ENCODE results near the gene KIAA1958.

Gene KIAA1958

DNA sequence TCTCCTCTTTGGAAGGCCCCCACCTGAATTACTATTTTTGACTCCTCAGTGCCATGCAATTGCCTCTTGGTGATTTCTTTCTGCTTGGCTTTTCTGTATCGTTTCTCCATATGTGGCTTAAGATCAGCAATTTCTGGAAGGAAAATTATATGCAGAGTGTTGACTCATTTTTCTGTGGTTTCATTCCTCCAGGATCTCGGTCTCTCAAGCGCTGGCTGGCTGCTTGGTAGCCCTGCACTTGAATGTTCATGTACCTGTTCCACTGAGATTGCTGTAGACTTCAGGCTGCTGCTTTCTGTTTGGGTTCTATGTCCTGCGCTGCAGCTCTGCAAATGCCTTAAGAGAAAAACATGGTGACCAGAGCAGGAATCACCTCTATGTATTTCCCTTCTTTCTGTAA is 153.7 kb downstream of the KIAA1958 start:
- Histone ChIP-seq H3K4me1 (ENCODE audit: insufficient read depth, low read length, poor library complexity, severe bottlenecking) (no peaks in the 10 kb centered on the region), H3K79me2 (ENCODE audit: insufficient read depth, low read length) (0 out of 2 replicates have a peak, but pooled peaks cover 5% of the 10 kb centered on the region), H3F3A (ENCODE audit: low read depth) (no peaks in the 10 kb centered on the region), H3K9ac (ENCODE audit: low read depth, low read length, poor library complexity, severe bottlenecking) (no peak overlapping the region), H3K36me3 (ENCODE audit: insufficient read depth, low read length) (peaks cover 20% of the 10 kb centered on the region), H4K20me1 (ENCODE audit: insufficient read depth, low read length, poor library complexity, severe bottlenecking) (no peaks in the 10 kb centered on the region), H3K27me3 (ENCODE audit: insufficient read depth, low read length, poor library complexity, severe bottlenecking) (no peaks in the 10 kb centered on the region), H3K9me2 (replicated peaks; ENCODE audit: low read depth, low read length) (no peaks in the 10 kb centered on the region), H3K9me3 (ENCODE audit: insufficient read depth, low read depth, low read length) (peaks cover 21% of the 10 kb centered on the region; the same call in 1 of the 2 replicates), H3K4me2 (ENCODE audit: low read depth, low read length, poor library complexity, severe bottlenecking) (no peak overlapping the region), H3K4me3 (ENCODE audit: low read length, poor library complexity, severe bottlenecking) (no peak overlapping the region), H2AFZ (ENCODE audit: low read length) (no peak overlapping the region)
- TF ChIP-seq, protein P1, sequence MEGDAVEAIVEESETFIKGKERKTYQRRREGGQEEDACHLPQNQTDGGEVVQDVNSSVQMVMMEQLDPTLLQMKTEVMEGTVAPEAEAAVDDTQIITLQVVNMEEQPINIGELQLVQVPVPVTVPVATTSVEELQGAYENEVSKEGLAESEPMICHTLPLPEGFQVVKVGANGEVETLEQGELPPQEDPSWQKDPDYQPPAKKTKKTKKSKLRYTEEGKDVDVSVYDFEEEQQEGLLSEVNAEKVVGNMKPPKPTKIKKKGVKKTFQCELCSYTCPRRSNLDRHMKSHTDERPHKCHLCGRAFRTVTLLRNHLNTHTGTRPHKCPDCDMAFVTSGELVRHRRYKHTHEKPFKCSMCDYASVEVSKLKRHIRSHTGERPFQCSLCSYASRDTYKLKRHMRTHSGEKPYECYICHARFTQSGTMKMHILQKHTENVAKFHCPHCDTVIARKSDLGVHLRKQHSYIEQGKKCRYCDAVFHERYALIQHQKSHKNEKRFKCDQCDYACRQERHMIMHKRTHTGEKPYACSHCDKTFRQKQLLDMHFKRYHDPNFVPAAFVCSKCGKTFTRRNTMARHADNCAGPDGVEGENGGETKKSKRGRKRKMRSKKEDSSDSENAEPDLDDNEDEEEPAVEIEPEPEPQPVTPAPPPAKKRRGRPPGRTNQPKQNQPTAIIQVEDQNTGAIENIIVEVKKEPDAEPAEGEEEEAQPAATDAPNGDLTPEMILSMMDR (conservative IDR thresholded peaks at IDR 0.05; ENCODE audit: low read length), result no peak
- TF ChIP-seq EZH2phosphoT487 (IDR thresholded peaks at IDR 0.05; ENCODE audit: borderline replicate concordance), result no peak

DNA sequence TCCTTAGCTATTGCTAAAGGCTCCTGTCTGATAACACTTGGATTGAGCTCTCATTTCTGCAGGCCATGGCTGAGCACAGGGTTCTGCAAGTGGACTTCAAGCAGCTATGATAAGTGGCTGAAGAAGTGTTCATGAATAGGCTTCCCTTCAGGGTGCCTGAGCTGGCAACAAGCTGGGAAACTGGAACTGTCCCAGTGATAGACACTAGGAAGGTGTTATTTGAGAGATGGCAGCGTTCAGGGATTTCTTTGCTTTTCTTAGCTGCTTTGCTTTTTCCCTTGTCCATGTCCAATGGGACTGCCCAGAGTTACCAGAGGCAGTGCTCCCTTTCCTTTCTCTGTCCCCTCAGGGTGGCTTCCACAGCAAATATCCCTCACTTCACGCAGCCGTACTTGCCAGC is 155.5 kb downstream of the KIAA1958 start:
- no peak for TF ChIP-seq EZH2phosphoT487 (IDR thresholded peaks at IDR 0.05; ENCODE audit: borderline replicate concordance)
- TF ChIP-seq, protein P1 (conservative IDR thresholded peaks at IDR 0.05; ENCODE audit: low read length), result no peak
- Histone ChIP-seq H2AFZ (ENCODE audit: low read length) (no peak overlapping the region), H3K79me2 (ENCODE audit: insufficient read depth, low read length) (0 out of 2 replicates have a peak, but pooled peaks cover 5% of the 10 kb centered on the region), H3K4me1 (ENCODE audit: insufficient read depth, low read length, poor library complexity, severe bottlenecking) (no peaks in the 10 kb centered on the region), H3K9ac (ENCODE audit: low read depth, low read length, poor library complexity, severe bottlenecking) (no peak overlapping the region), H3K4me2 (ENCODE audit: low read depth, low read length, poor library complexity, severe bottlenecking) (no peak overlapping the region), H3K4me3 (ENCODE audit: low read length, poor library complexity, severe bottlenecking) (no peak overlapping the region), H3K9me2 (replicated peaks; ENCODE audit: low read depth, low read length) (no peaks in the 10 kb centered on the region), H3K27me3 (ENCODE audit: insufficient read depth, low read length, poor library complexity, severe bottlenecking) (no peaks in the 10 kb centered on the region), H3K9me3 (ENCODE audit: insufficient read depth, low read depth, low read length) (peaks cover 21% of the 10 kb centered on the region; the same call in 1 of the 2 replicates), H3F3A (ENCODE audit: low read depth) (no peaks in the 10 kb centered on the region), H4K20me1 (ENCODE audit: insufficient read depth, low read length, poor library complexity, severe bottlenecking) (no peaks in the 10 kb centered on the region), H3K36me3 (ENCODE audit: insufficient read depth, low read length) (peaks cover 37% of the 10 kb centered on the region)

DNA sequence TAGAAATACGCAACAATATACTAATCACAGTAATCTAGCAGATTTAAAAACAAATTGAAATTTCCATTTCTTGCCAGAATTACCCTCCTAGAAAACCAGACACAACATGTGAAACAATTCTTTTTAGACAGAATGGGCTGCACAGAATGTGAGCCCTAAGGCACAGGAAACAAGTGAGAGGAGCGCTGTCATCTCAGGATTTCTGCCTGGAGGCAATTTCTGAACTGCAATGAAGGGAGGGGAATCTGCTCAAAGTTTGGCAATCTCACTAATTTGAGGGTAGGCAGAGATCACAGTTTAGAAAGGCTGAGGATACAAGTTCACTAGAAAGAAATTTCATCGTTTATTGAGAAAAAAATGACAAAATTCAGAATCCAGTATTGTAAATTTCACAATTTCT is 161.0 kb downstream of the KIAA1958 start:
- no peaks in the 10 kb centered on the region for H4K20me1 ChIP-seq (ENCODE audit: insufficient read depth, low read length, poor library complexity, severe bottlenecking)
- H3K9me2 ChIP-seq (replicated peaks; ENCODE audit: low read depth, low read length), result no peaks in the 10 kb centered on the region
- no peak overlapping the region for H2AFZ ChIP-seq (ENCODE audit: low read length)
- no peaks in the 10 kb centered on the region for H3F3A ChIP-seq (ENCODE audit: low read depth)
- no peaks in the 10 kb centered on the region for H3K27me3 ChIP-seq (ENCODE audit: insufficient read depth, low read length, poor library complexity, severe bottlenecking)
- H3K79me2 ChIP-seq (ENCODE audit: insufficient read depth, low read length), result no peaks in the 10 kb centered on the region
- no peak overlapping the region for H3K9ac ChIP-seq (ENCODE audit: low read depth, low read length, poor library complexity, severe bottlenecking)
- peaks cover 10% of the 10 kb centered on the region; the same call in 1 of the 2 replicates for H3K9me3 ChIP-seq (ENCODE audit: insufficient read depth, low read depth, low read length)
- no peak overlapping the region for H3K4me3 ChIP-seq (ENCODE audit: low read length, poor library complexity, severe bottlenecking)
- no peaks in the 10 kb centered on the region for H3K4me1 ChIP-seq (ENCODE audit: insufficient read depth, low read length, poor library complexity, severe bottlenecking)
- no peak for TF ChIP-seq EZH2phosphoT487 (IDR thresholded peaks at IDR 0.05; ENCODE audit: borderline replicate concordance)
- TF ChIP-seq, protein P1 (conservative IDR thresholded peaks at IDR 0.05; ENCODE audit: low read length), result no peak
- H3K4me2 ChIP-seq (ENCODE audit: low read depth, low read length, poor library complexity, severe bottlenecking), result no peak overlapping the region
- peaks cover 44% of the 10 kb centered on the region for H3K36me3 ChIP-seq (ENCODE audit: insufficient read depth, low read length)
